ENCODE results near the gene VILL.

DNA sequence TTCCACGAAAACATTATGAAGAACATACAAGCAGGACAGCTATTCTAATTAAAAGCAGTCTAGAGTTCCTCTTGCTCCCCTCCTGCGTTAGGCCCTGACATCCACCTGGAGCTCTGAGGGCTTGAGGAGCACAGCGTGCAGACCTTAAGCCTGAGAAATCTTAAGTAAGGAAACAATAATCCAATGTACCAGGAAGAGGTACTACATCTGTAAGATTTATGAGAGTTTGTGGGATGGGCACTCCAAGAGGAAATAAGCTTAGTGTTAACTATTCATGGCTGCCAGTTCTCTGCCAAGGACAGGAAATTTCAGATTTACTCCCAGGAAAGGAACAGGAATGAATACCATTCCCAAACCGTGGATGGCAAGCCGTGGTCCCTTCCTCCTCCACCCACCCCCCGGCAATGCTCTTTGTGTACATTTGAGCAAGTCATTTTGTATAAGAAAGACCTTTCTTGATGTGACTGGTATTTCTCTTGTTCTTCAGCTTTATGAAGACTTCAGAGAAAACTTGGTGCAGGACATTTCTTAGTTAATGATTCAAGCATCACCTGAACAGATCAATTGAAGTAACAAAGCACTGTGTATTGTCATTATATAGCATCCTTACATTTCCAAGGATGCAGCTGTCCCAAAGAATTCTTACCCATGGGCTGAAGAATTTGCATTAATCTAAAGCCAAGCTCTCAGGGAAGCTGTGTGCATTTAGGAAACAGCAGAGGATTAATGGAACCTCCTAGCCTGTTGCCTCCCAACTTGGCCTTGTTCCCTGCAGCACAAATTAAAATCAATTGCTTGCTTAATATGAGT, 28.8 kb upstream of the VILL start:
- TF ChIP-seq EZH2 (IDR thresholded peaks at IDR 0.05; ENCODE audit: borderline replicate concordance, low read length), result no peak
- TF ChIP-seq, protein P1, sequence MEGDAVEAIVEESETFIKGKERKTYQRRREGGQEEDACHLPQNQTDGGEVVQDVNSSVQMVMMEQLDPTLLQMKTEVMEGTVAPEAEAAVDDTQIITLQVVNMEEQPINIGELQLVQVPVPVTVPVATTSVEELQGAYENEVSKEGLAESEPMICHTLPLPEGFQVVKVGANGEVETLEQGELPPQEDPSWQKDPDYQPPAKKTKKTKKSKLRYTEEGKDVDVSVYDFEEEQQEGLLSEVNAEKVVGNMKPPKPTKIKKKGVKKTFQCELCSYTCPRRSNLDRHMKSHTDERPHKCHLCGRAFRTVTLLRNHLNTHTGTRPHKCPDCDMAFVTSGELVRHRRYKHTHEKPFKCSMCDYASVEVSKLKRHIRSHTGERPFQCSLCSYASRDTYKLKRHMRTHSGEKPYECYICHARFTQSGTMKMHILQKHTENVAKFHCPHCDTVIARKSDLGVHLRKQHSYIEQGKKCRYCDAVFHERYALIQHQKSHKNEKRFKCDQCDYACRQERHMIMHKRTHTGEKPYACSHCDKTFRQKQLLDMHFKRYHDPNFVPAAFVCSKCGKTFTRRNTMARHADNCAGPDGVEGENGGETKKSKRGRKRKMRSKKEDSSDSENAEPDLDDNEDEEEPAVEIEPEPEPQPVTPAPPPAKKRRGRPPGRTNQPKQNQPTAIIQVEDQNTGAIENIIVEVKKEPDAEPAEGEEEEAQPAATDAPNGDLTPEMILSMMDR (conservative IDR thresholded peaks at IDR 0.05 in 1 of 2, IDR thresholded peaks at IDR 0.05 in 1 of 2; ENCODE audit: extremely low read depth in 1 of 2, insufficient read depth in 1 of 2, low read depth in 1 of 2, low read length in 2 of 2), result no peak
